RWPE1 (cell line): ENCODE measurements around the gene LCE4A.
"Not testable (repeated sequence)": the region's sequence is repeated elsewhere in the genome, so short reads cannot be mapped to it uniquely, and the experiment has no call there.

Source experiments
- CTCF ChIA-PET: fragments of 350-600 bp; sonication (Branson Sonifier 250); formaldehyde crosslinking; extraction: SDS; loops from one replicate; lab custom pipeline; 2021; lab: Yijun Ruan, JAX
- POLR2A ChIA-PET: fragments of 400-600 bp; formaldehyde crosslinking; extraction: SDS; loops from one replicate; lab custom pipeline; 2020; ENCODE audit warnings: antibody characterized with exemption; ENCODE audit not compliant: low non-redundant PET; lab: Yijun Ruan, JAX
- DNase-seq: peaks from one replicate; pipeline ENCODE4 v3.0.0; 2012; ENCODE audit warnings: low spot score
- H3K27ac ChIP-seq: fragments of 450-650 bp; 2 replicates; pipeline ENCODE4 v1.5.1; 2017
- TF ChIP-seq, protein P1 (sequence below): fragments of 450-650 bp; conservative IDR thresholded peaks from 2 replicates; pipeline ENCODE4 v1.5.1; 2017; ENCODE audit warnings: low read depth, mild to moderate bottlenecking

LCE4A gene

DNA sequence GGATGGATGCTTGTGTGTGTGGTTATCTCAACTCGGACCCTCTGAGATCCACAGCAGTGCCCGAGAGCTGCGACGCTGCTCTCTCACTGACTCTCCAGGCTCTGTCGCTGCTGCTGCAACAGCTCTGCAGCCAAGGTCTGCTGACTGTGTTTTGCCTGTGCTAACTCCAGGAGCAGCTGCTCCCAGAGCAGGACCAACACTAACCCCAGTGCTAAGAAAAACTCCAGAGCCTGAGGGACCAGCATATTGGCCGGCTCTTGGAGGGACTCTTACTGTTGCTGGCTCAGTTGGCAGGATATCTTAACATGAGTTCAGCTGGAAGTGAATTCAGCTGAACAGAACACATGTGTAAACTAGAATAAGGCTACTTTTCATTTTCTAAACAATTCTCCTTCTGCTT is 28.5 kb upstream of the LCE4A start:
- no peak overlapping the region for H3K27ac ChIP-seq
- no peak for DNase-seq
- TF ChIP-seq, protein P1, sequence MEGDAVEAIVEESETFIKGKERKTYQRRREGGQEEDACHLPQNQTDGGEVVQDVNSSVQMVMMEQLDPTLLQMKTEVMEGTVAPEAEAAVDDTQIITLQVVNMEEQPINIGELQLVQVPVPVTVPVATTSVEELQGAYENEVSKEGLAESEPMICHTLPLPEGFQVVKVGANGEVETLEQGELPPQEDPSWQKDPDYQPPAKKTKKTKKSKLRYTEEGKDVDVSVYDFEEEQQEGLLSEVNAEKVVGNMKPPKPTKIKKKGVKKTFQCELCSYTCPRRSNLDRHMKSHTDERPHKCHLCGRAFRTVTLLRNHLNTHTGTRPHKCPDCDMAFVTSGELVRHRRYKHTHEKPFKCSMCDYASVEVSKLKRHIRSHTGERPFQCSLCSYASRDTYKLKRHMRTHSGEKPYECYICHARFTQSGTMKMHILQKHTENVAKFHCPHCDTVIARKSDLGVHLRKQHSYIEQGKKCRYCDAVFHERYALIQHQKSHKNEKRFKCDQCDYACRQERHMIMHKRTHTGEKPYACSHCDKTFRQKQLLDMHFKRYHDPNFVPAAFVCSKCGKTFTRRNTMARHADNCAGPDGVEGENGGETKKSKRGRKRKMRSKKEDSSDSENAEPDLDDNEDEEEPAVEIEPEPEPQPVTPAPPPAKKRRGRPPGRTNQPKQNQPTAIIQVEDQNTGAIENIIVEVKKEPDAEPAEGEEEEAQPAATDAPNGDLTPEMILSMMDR: no peak
- ChIA-PET POLR2A (no interaction called here), CTCF (interaction anchor here (1.4 kb wide), 1 partner anchor 26 kb away, joined by 4 read pairs; no protein-coding TSS in a partner anchor)

DNA sequence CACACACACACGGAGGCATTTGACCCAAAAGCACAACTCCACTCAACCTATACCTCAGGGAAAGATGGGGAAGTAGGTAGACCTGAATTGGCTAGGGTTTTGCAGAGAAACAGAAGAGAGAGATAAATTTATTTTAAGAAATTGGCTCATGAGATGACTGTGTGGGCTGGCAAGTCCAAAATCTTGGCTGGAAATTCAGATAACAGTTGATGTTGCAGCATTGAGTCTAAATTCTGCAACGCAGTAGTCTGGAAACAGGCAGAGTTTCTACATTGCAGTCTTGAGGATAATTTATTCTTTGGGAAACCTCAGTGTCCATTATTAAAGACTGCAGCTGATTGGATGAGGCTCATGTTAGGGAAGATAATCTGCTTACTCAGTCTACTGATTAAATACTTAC is 26.3 kb upstream of the LCE4A start:
- H3K27ac ChIP-seq: no peak overlapping the region
- DNase-seq: no peak
- ChIA-PET POLR2A (no interaction called here), CTCF (no interaction called here)
- TF ChIP-seq, protein P1: no peak

DNA sequence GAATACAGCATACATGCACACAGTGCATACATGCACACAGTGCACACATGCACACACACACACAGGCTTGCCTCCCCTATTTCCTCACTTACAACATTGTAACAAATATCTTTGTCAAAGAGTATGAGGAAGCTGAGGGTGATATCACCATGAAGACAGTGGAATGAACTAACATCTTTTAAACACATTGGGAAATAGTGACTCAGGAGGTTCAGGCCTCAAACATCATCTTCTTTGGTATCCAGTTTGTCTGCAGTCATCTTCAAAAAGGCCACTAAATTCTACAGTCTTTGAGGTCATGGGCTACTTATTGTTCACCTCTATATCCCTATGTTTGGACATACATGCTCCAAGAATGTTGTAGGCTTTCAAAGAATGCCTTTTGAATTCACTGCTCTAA is 24.1 kb upstream of the LCE4A start:
- no peak for DNase-seq
- CTCF ChIA-PET: interaction anchor here (0.6 kb wide), 1 partner anchor 320 kb away, joined by 3 read pairs; no protein-coding TSS in a partner anchor
- POLR2A ChIA-PET: no interaction called here
- TF ChIP-seq, protein P1: no peak
- H3K27ac ChIP-seq: no peak overlapping the region

DNA sequence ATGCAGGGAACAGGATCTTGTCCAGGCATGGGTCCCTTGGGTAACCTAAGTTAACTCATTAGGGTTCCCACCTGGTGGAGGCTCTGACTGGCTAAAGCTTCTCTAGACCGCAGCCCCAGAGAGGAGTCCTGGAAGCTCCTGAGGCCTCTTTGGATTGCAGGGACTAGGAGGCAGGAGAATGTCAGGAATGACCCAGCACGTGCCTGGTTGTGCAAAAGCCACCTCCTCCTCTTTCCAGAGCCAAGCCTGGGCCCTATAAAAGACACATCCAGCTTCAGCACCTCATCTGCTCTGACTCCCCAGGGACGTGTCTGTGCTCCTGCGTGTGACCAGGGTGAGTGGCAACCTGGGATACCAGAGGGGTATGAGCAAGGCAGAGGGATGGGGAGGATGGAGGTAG is 22.1 kb upstream of the LCE4A start, which contains the start of gene LCE2B:
Gene LCE2B (plus strand): TSS at position 301 of the 400 bp plus-strand sequence. CDS start 721 bp downstream, outside the sequence.
- POLR2A ChIA-PET, DNase-seq: not testable (repeated sequence)
- CTCF ChIA-PET: interaction anchor here (0.5 kb wide), 1 partner anchor 169 kb away, joined by 3 read pairs; no protein-coding TSS in a partner anchor

DNA sequence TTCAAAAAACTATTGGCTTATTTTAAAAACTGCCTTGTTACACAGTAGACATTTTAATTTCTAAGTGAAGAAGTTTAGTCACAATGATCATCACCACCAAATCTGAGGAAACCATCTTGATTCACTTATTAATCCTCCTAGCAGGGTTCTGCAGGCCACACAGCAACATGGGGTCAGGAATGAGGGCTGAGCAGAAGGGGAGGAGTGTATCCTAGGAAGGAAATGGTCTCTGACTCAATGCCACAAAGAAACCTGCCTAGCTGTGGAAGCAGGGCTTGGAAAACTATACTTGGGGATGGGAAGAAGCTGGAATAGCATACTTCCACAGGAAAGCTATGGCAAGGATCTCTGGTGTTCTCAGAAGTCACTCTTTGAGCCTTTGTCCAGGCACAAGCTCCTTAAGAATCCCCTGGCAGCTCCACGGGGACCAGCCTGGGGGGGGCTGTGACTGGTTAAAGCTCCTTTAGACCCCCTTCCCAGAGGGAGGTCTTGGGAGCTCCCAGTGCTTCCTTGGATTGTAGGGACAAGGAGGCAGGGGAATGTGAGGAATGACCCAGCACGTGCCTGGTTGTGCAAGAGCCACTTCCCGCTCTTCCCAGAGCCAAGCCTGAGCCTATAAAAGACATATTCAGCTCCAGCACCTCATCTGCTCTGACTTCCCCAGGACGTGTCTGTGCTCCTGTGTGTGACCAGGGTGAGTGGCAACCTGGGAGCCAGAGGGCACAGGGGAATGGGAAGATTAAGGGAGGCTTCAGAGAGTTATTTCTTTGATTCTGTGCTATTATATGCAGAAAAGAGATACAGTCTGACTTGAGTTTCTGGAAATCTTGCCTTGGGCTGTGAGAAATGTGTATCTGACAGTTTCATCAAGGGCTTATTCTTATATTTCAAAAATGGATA is 10.0 kb upstream of the LCE4A start, which contains the start of gene LCE2A:
Gene LCE2A (plus strand): TSS at position 645 of the 900 bp plus-strand sequence. CDS start 557 bp downstream, outside the sequence.
- CTCF ChIA-PET: interaction anchor here (0.9 kb wide), 1 partner anchor 44 kb away, joined by 3 read pairs; no protein-coding TSS in a partner anchor
- POLR2A ChIA-PET: no interaction called here
- no peak for DNase-seq
- TF ChIP-seq, protein P1: no peak
- no peak within 1 kb of the TSS for H3K27ac ChIP-seq

More for the DNA sequence above, 22.1 kb upstream of the LCE4A start, which contains the start of gene LCE2B:
- H3K27ac ChIP-seq: not testable (repeated sequence)

DNA sequence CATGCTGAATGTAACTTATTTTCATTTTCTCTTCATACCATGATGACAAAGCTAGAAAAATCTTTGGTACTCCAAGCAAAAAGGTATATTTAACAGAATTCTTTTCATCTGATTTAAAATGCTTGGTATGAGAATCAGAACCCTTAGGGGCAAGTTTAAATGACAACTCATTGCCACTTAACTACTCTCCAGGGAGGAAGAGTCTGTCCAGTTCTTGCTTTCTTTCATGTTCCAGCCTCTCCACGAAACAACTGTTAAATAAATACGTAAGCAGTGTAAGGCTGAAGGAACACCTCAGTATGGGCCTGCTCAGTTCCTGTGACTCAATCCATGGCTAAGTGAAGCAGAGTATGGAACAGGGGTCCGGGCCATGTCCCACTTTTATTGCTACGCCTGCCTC is 8.2 kb upstream of the LCE4A start:
- no peak overlapping the region for H3K27ac ChIP-seq
- TF ChIP-seq, protein P1: no peak
- ChIA-PET CTCF (interaction anchor here (0.7 kb wide), 1 partner anchor 170 kb away, joined by 3 read pairs; no protein-coding TSS in a partner anchor), POLR2A (no interaction called here)
- no peak for DNase-seq

DNA sequence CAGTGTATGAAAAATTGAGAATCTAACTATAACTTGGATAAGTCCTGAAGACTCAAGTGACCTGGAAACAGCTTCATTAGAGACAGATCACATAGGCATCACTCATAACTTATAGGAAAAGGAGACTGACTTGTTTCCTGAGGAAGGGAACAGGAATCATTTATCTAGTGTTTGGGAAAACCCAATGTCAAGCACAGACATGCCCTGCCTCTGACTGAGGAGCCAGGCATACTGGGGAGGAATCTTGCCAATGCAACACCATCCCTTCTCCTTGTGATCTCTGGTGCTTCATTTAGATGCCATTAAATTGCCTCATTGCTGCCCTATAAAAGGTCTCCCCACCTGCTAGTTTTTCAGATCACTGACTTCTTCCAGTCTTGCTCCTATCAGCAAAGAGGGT is 10.3 kb downstream of the LCE4A start:
- TF ChIP-seq, protein P1: no peak
- peak; percentile 80 for DNase-seq
- POLR2A ChIA-PET: no interaction called here
- H3K27ac ChIP-seq: no peak overlapping the region
- CTCF ChIA-PET: interaction anchor here (0.5 kb wide), 1 partner anchor 12 kb away, joined by 3 read pairs; no protein-coding TSS in a partner anchor
